H1 (cell line): ENCODE data around the gene PRPF38A. TPM values are rescaled to one million over a fixed set of nuclear protein-coding genes. Genes with fewer than 3 reads are reported as not detected.

ENCODE experiments used
- CHD7 ChIP-seq: fragments of 300-600 bp; sonication (generic); IDR thresholded peaks from 2 replicates; pipeline ENCODE4 v1.7.1; 2012; ENCODE audit warnings: low read length, moderate library complexity, mild to moderate bottlenecking, inconsistent platforms; ENCODE audit not compliant: insufficient replicate concordance
- polyA plus RNA-seq, 7 experiments: library from polyadenylated mRNA; depleted of rRNA in 3 of 7; stranded (reverse) in 5 of 7; unstranded in 2 of 7; fragments of >200 nt in 5 of 7; fragments of 200-250 nt in 2 of 7; gene quantifications; 1 replicate in 5 of 7; 2 replicates in 1 of 7; 4 replicates in 1 of 7; pipeline versions ENCODE4 v1.2.1 to v1.2.3, GENCODE V29; 2011 to 2013; ENCODE audit warnings: missing spikeins in 2 of 7, mixed read lengths in 2 of 7
- total RNA-seq: library from RNA; stranded (reverse); fragmentation: NEBNext Ultra II Directional; extraction: Animal tissue kit (Norgen Biotek cat#: 25700); gene quantifications from 2 replicates; pipeline ENCODE4 v1.2.1, GENCODE V29; 2021
- TF ChIP-seq, protein P1 (sequence below): IDR thresholded peaks from 2 replicates; pipeline ENCODE4 v1.6.1; 2011; ENCODE audit warnings: low read length, improper control_type of control experiment

The PRPF38A gene
- total and polyA plus RNA-seq, 2 of the 8 experiments (the other 6 are each of a cell fraction or from before 2014, with no cell fraction given), result 25.6 to 76.2 TPM

DNA sequence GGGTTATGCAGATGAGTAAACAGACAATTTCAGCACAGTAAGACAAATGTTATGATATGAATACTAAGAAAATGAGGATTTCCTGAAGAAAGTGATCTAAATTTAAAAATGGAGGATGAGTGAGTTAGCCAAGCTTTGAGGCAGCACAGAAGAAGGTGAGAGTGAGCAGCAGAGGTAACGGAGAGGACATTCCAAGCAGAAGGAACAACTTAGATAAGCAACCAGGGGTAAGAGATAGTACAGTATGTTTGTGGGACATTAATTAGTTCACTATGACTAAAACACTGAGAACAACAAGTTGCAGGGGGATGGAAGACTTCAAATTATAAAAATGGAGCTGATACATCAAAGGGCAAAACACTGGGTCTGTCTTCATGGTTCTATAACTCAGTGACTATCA, 22.8 kb downstream of the PRPF38A start (continued):
- no peak for TF ChIP-seq CHD7
- TF ChIP-seq, protein P1, sequence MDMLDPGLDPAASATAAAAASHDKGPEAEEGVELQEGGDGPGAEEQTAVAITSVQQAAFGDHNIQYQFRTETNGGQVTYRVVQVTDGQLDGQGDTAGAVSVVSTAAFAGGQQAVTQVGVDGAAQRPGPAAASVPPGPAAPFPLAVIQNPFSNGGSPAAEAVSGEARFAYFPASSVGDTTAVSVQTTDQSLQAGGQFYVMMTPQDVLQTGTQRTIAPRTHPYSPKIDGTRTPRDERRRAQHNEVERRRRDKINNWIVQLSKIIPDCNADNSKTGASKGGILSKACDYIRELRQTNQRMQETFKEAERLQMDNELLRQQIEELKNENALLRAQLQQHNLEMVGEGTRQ, result no peak
